Heart left ventricle (tissue), 16 donors: Measurements from ENCODE around the gene OTOP1. TPM values are rescaled to one million over a fixed set of nuclear protein-coding genes. Genes with fewer than 3 reads are reported as not detected.
"Not testable (repeated sequence)": the region's sequence is repeated elsewhere in the genome, so short reads cannot be mapped to it uniquely, and the experiment has no call there.

Source experiments
- ATAC-seq, 4 donors: fragments of 200-7000 bp; cut with Tn5 transposase; one replicate each; pipeline ENCODE4 v1.9.1; 2020 to 2022; ENCODE audit warnings: moderate library complexity in 4 of 4, mild to moderate bottlenecking in 3 of 4, moderate number of reproducible peaks in 1 of 4
- DNase-seq, 5 donors: peaks; one replicate each; pipeline ENCODE4 v3.0.0-alpha.2; 2020
- H3K27ac ChIP-seq, 12 donors: fragments of 200-600 bp; sonication (generic) in 4 of 12; one replicate each; pipeline versions ENCODE4 v1.5.0 to v1.8.0; 2016 to 2022; ENCODE audit warnings: mild to moderate bottlenecking in 2 of 12
- H3K27me3 ChIP-seq, 9 donors: fragments of 200-600 bp; sonication (generic) in 2 of 9; one replicate each; pipeline versions ENCODE4 v1.5.1 to v1.8.0; 2016 to 2022; ENCODE audit warnings: mild to moderate bottlenecking in 3 of 9
- H3K36me3 ChIP-seq, 9 donors: fragments of 200-600 bp; sonication (generic) in 2 of 9; one replicate each; pipeline versions ENCODE4 v1.5.0 to v1.8.0; 2018 to 2022; ENCODE audit warnings: mild to moderate bottlenecking in 2 of 9
- H3K4me1 ChIP-seq, 12 donors: fragments of 200-600 bp; sonication (generic) in 4 of 12; one replicate each; pipeline versions ENCODE4 v1.5.0 to v1.8.0; 2016 to 2022; ENCODE audit warnings: mild to moderate bottlenecking in 3 of 12
- H3K4me3 ChIP-seq, 12 donors: fragments of 200-600 bp; sonication (generic) in 4 of 12; one replicate each; pipeline versions ENCODE4 v1.5.0 to v1.8.0; 2017 to 2022; ENCODE audit warnings: mild to moderate bottlenecking in 9 of 12, moderate library complexity in 4 of 12
- H3K9me3 ChIP-seq, 12 donors: fragments of 200-600 bp; sonication (generic) in 4 of 12; one replicate each; pipeline versions ENCODE4 v1.5.0 to v1.8.0; 2016 to 2022; ENCODE audit warnings: mild to moderate bottlenecking in 1 of 12
- POLR2A ChIP-seq, 2 donors: fragments of 450-650 bp; IDR thresholded peaks; one replicate each; pipeline ENCODE4 v1.6.1; 2017; ENCODE audit warnings: antibody characterized with exemption in 2 of 2, mild to moderate bottlenecking in 2 of 2, moderate library complexity in 2 of 2
- WGBS, 4 donors: extraction: QIAGEN DNeasy Blood & Tissue Kit in 2 of 4; methylation state at CpG; one replicate each; pipeline versions ENCODE4 v1.1.5 to v1.1.7; 2013 to 2018; 5-methylcytosine and 5-hydroxymethylcytosine counted together
- intact Hi-C, 10 donors: fragments of 100-400 bp; cut with DNase I; formaldehyde crosslinking; loops; one replicate each; pipeline versions ENCODE4 v1.11.1 to v1.14.2; 2022
- polyA plus RNA-seq, 2 donors: library from polyadenylated mRNA; stranded (reverse); fragments of 200-250 nt; gene quantifications; one replicate each; pipeline ENCODE4 v1.2.3, GENCODE V29; 2013
- total RNA-seq, 9 donors: library from RNA; depleted of rRNA in 2 of 9; stranded (reverse); fragments of >200 nt in 2 of 9; fragmentation: NEBNext Ultra II Directional in 3 of 9; extraction: Animal tissue kit (Norgen Biotek cat#: 25700) in 3 of 9; gene quantifications; one replicate each; pipeline versions ENCODE4 v1.1.0 to v1.2.4, GENCODE V29; 2016 to 2023
- TF ChIP-seq, protein P1 (sequence below), 12 donors: fragments of 200-600 bp; sonication (generic) in 4 of 12; IDR thresholded peaks; one replicate each; pipeline versions ENCODE4 v1.5.0 to v1.8.0; 2018 to 2022; ENCODE audit warnings: antibody characterized with exemption in 12 of 12, mild to moderate bottlenecking in 5 of 12
- donor health status: ischemic (EF 13 %, LVEDD 7.1; RV severe dilation, severe dysfunction).
- donor health status: healthy with polysubstance abuse.
- donor health status: DM: no; HTN: yes; CAD: no.
- donor health status: DM: no; HTN: no; CAD: no.
- donor health status: ischemic (EF 25% LVEDD 6.9; RV normal size, moderate dysfunction).
- donor health status: ischemic (EF 25% LVEDD 5.7; RV mildly dilated, moderate dysfunction).
- donor health status: healthy.
- donor health status: DM: yes; HTN: yes; CAD: no.
- donor health status: ischemic (EF 35%, LVEDD 5.7; RV mildly dilated, moderate dysfunction).
- donor health status: nonischemic (EF 11% LVEDD 7.7; RV severe dilation, severe dysfunction).
- donor health status: DM: yes; HTN: yes; CAD: no.
- donor health status: PGD.
- donor health status: ischemic (EF 29% LVEDD 5.4; RV normal size, mild dysfunction).
- donor health status: nonischemic (EF 23%, LVEDD 6.1; RV moderate dilation, normal function).

Gene OTOP1
- total and polyA plus RNA-seq, 11 donors: not detected

DNA sequence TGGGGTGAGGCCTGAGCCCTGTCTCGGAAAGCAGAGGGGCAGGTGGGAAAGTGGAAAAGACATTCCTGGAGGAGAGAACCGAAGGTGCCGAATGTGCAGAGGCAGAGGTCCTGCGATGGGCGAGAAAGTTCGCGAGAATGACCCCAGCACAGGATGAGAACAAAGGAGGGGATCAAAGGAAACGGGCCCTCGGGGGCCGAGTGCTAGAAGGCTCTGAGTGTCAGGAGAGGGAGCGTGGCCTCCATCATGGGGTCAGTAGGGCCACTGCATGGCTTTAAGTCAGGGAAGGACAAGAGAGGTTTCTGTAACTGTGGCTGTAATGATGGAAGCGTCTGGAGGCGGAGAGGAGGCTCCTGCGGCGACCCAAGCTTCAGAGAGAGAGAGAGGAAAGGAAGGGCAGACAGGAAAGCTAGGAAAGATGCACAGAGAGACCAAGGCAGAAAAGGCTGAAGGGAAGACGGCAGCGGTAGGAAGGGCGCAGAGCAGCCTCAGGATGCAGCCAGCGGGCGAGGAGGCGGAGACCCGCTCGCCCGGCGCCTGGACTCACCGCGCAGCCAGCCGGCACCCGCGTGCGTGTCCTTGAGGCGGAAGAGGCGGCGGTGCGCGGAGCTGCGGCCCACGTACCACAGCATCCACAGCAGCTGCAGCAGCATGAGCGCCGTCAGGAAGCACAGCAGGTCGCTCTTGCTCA lies 669 bp downstream of the OTOP1 start:
- DNase-seq: no peak
- H3K4me1 ChIP-seq: peaks cover 0 to 11% (median 0%) of the 10 kb centered on the region in 12 donors
- H3K36me3 ChIP-seq: no peaks in the 10 kb centered on the region
- no peak overlapping the region for H3K27ac ChIP-seq
- intact Hi-C loops: no loop called here
- H3K27me3 ChIP-seq: peaks cover 11 to 75% (median 36%) of the 10 kb centered on the region in 9 donors
- H3K9me3 ChIP-seq: no peaks in the 10 kb centered on the region
- H3K4me3 ChIP-seq: no peak overlapping the region
- no peak for ATAC-seq
- 10 to 15% (median 14%) methylated on average over 35 to 41 of the region's 41 CpGs for WGBS, 4 donors
- TF ChIP-seq, protein P1, sequence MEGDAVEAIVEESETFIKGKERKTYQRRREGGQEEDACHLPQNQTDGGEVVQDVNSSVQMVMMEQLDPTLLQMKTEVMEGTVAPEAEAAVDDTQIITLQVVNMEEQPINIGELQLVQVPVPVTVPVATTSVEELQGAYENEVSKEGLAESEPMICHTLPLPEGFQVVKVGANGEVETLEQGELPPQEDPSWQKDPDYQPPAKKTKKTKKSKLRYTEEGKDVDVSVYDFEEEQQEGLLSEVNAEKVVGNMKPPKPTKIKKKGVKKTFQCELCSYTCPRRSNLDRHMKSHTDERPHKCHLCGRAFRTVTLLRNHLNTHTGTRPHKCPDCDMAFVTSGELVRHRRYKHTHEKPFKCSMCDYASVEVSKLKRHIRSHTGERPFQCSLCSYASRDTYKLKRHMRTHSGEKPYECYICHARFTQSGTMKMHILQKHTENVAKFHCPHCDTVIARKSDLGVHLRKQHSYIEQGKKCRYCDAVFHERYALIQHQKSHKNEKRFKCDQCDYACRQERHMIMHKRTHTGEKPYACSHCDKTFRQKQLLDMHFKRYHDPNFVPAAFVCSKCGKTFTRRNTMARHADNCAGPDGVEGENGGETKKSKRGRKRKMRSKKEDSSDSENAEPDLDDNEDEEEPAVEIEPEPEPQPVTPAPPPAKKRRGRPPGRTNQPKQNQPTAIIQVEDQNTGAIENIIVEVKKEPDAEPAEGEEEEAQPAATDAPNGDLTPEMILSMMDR (IDR thresholded peaks at IDR 0.05): no peak
- no peak for TF ChIP-seq POLR2A (IDR thresholded peaks at IDR 0.05)

DNA sequence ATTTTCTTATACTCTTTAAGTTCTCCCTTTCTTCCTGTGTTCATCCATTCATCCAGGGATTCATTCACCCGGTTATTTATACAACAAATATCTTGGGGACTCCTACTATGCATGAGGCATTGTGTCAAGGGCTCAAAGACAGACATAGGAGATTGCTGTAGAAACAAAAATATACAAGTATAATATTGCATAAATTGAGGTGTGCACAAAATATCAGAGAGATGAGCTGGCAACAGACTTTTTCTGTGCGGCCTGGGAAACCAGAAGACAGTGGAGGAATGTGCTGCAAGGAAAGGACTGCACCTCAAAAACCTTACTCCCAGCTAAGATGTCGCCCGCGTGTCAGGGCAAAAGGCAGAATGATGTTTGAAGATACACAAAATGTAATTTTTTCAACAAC lies 9.6 kb downstream of the OTOP1 start:
- 75 to 87% (median 78%) methylated on average over 5 of the region's 5 CpGs for WGBS, 4 donors

DNA sequence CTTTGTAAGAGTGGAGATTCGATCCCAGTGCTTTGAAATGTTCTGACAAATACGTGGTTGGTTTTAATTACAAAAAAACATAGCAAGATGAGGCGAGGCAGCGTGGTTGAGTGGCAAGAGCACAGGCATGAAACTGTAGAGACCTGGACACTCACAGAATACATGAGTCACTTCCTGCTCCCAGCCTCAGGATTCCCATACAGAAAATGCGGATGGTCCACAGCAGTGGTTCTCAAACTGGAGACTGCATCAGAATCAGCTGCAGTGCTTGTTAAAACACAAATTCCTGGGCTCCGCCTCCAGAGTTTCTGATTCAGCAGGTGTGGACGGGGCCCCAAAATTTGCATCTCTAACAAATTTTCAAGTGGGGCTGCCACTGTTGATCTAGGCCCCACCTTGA lies 10.1 kb downstream of the OTOP1 start:
- Histone ChIP-seq H3K4me1 (no peaks in the 10 kb centered on the region), H3K9me3 (no peaks in the 10 kb centered on the region), H3K4me3 (no peak overlapping the region), H3K36me3 (no peaks in the 10 kb centered on the region), H3K27me3 (peaks cover 0 to 31% (median 3%) of the 10 kb centered on the region in 9 donors), H3K27ac (no peak overlapping the region)
- 66 to 78% (median 71%) methylated on average over 7 of the region's 7 CpGs for WGBS, 4 donors
- TF ChIP-seq, protein P1 (IDR thresholded peaks at IDR 0.05): no peak
- no peak for TF ChIP-seq POLR2A (IDR thresholded peaks at IDR 0.05)
- ATAC-seq (no peak), DNase-seq (no peak)
- intact Hi-C loops: no loop called here

More for the DNA sequence above, 9.6 kb downstream of the OTOP1 start:
- no peak overlapping the region for H3K27ac ChIP-seq
- peaks cover 0 to 33% (median 3%) of the 10 kb centered on the region in 9 donors for H3K27me3 ChIP-seq
- no peak overlapping the region for H3K4me3 ChIP-seq
- ATAC-seq: no peak
- no peak for TF ChIP-seq POLR2A (IDR thresholded peaks at IDR 0.05)
- TF ChIP-seq, protein P1 (IDR thresholded peaks at IDR 0.05): no peak
- H3K4me1 ChIP-seq: no peaks in the 10 kb centered on the region
- no peak for DNase-seq
- no peaks in the 10 kb centered on the region for H3K36me3 ChIP-seq
- intact Hi-C loops: no loop called here
- H3K9me3 ChIP-seq: no peaks in the 10 kb centered on the region

DNA sequence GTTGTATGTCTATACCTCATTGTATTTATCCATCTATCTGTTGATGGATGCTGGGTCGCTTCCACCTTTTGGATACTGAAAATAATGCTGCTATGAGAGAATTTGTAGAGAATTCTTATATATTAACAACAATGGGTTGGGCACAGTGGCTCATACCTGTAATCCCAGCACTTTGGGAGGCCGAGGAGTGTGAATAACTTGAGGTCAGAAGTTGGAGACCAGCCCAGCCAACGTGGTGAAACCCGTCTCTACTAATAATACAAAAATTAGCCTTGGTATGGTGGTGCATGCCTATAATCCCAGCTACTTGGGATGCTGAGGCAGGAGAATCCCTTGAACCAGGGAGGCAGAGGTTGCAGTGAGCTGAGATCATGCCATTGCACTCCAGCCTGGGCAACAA lies 13.1 kb downstream of the OTOP1 start:
- ATAC-seq, H3K4me1 ChIP-seq: not testable (repeated sequence)
- 65 to 75% (median 68%) methylated on average over 4 of the region's 4 CpGs for WGBS, 4 donors

DNA sequence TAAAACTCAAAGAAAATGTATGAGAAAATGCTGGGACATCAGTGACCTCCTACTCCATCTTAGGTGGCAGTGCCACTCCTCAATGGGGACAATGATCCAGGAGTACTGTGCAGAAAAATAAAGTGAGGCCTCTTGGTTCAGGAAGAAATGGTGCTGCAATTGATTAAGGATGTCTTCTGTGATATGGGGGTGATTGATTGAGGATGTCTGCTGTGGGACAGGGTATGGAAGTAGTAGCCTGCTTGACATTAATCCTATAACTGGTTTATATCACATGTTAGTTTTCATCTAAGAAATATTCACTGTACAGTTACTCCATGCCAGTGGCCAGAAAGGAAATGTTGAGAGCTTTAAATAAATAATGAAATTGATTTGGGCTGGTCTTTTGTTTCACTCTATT lies 20.5 kb downstream of the OTOP1 start:
- no peaks in the 10 kb centered on the region for H3K36me3 ChIP-seq
- no peaks in the 10 kb centered on the region for H3K4me1 ChIP-seq
- no peak overlapping the region for H3K4me3 ChIP-seq
- ATAC-seq (no peak), DNase-seq (no peak)
- TF ChIP-seq, protein P1 (IDR thresholded peaks at IDR 0.05): no peak
- TF ChIP-seq POLR2A (IDR thresholded peaks at IDR 0.05): no peak
- no peak overlapping the region for H3K27ac ChIP-seq
- intact Hi-C loops: no loop called here
- peaks cover 0 to 42% (median 7%) of the 10 kb centered on the region in 9 donors for H3K27me3 ChIP-seq
- no peaks in the 10 kb centered on the region for H3K9me3 ChIP-seq

More for the DNA sequence above, 13.1 kb downstream of the OTOP1 start:
- H3K36me3 ChIP-seq, H3K27ac ChIP-seq, DNase-seq, intact Hi-C loops, H3K9me3 ChIP-seq, H3K4me3 ChIP-seq: not testable (repeated sequence)
- peaks cover 0 to 31% (median 0%) of the 10 kb centered on the region in 9 donors for H3K27me3 ChIP-seq
